GM19025 (cell line): ENCODE measurements around the gene STAP2.
"Not testable (repeated sequence)": the region's sequence is repeated elsewhere in the genome, so short reads cannot be mapped to it uniquely, and the experiment has no call there.

Source experiments
- ATAC-seq: cut with Tn5 transposase; IDR thresholded peaks from one replicate; pipeline ENCODE4 v1.9.1; 2021; ENCODE audit warnings: mild to moderate bottlenecking, low read depth, moderate library complexity; ENCODE audit not compliant: unreplicated experiment

Gene STAP2

GRCh38 chr19:4278419-4279266 lies 60.0 kb downstream of the STAP2 start, which contains the start of gene SHD:
Gene SHD, plus strand, starts transcription at chr19:4279266. Its CDS starts 798 bp downstream, at chr19:4280064.
- ATAC-seq = no peak

GRCh38 chr19:4278010-4278409 lies 60.6 kb downstream of the STAP2 start:
- ATAC-seq = no peak

DNA sequence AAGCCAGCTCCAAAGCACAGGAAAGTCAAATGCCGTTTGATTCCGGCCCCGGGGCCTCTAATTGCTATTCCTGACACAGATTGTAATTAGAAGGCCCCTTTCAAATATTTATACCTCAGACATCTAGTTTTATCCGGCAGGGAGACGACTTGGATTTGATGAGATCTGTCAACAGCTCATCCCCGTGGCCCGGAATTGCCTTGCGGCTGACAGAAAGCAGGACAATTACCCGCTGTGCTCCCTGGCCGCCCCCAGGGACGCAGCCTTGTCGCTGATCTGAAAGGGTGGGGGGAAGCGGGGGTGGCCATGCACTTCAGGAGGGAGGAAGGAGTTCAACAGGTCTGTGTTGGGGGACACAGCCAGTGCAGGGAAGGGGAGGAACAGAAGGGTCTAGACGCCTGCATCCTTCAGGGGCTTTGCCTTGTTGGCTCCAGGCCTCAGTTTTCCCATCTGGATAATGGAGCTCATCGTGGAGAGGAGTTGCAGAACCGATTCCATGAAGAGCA lies 61.4 kb downstream of the STAP2 start:
- ATAC-seq = no peak

DNA sequence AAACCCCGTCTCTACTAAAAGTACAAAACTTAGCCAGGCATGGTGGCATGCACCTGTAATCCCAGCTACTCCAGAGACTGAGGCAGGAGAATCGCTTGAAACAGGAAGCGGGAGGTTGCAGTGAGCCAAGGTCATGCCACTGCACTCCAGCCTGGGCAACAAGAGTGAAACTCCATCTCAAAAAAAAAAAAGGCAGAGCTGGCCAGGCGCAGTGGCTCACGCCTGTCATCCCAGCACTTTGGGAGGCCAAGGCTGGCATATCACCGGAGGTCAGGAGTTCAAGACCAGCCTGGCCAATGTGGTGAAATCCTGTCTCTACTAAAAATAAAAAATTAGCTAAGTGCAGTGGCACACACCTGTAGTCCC lies 64.3 kb downstream of the STAP2 start:
- ATAC-seq = not testable (repeated sequence)
